ENCODE results near the gene LAIR2.

LAIR2 gene

DNA sequence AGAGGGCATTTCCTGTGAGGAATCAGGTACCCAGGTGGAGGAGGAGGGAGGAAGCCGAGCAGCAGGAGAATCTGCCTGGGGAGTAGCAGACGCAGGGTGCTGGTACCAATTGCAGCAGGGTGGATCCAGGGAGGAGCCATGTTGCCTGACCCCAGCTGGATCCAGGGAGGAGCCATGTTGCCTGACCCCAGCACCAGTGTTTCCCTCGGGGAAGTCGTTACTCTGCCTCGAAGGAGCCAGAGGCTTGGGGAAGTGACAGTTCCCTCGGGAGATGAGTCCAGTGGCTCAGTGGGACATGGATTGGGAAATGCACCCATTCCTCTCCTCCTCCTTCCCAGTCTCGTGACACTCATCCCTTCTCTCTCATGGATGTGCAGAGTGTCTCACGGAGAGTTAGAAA is 31.5 kb downstream of the LAIR2 start:
- DNase-seq (ENCODE audit: low read depth in 2 of 2): no peak

GRCh38 chr19:54535601-54536000 is 33.0 kb downstream of the LAIR2 start:
- no peak for DNase-seq (ENCODE audit: low read depth in 2 of 2)

DNA sequence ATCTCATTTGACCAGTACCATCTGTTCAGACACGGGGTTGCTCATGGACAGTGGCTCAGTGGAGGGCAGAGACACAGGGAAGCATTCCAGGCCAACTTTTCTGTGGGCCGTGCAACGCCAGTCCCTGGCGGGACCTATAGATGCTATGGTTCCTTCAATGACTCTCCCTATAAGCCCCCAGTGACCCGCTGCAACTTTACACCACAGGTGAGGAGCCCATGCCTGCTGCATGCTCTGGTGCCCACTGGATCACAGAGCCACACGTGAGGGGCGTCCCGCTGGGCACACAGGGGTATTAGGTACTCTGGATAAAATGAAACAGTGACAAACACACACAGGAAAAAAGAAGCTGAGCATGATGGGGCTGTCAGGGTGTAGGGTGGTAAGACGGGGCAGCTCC is 34.3 kb downstream of the LAIR2 start:
- DNase-seq (ENCODE audit: low read depth in 2 of 2): no peak

- DNase-seq (ENCODE audit: low read depth in 2 of 2): no peak
Measured at GRCh38 chr19:54541712-54542111, 39.1 kb downstream of the LAIR2 start.

- no peak for DNase-seq (ENCODE audit: low read depth in 2 of 2)
Measured at GRCh38 chr19:54548806-54549205, 46.2 kb downstream of the LAIR2 start.

DNA sequence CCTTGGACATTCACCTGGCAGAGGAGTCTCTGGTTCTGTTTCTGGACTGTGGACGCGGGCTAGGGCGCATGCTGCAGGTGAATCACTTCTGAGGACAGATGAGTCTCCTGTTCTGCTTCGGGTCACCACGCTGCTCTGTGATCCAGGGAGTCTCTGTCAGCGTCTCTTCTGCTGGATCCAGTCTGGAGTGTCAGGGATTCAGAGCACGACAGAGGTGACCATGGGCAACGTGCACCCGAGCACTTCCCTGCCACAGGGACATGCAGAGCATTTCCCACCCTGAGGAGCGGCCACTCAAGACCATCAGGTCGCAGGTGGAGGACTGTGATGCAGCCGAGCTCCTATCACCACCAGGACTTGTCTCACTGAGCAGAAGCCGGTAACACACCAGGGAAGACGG is 46.6 kb downstream of the LAIR2 start:
- no peak for DNase-seq (ENCODE audit: low read depth in 2 of 2)

GRCh38 chr19:54551293-54551692 is 48.7 kb downstream of the LAIR2 start:
- DNase-seq (ENCODE audit: low read depth in 2 of 2): no peak

DNA sequence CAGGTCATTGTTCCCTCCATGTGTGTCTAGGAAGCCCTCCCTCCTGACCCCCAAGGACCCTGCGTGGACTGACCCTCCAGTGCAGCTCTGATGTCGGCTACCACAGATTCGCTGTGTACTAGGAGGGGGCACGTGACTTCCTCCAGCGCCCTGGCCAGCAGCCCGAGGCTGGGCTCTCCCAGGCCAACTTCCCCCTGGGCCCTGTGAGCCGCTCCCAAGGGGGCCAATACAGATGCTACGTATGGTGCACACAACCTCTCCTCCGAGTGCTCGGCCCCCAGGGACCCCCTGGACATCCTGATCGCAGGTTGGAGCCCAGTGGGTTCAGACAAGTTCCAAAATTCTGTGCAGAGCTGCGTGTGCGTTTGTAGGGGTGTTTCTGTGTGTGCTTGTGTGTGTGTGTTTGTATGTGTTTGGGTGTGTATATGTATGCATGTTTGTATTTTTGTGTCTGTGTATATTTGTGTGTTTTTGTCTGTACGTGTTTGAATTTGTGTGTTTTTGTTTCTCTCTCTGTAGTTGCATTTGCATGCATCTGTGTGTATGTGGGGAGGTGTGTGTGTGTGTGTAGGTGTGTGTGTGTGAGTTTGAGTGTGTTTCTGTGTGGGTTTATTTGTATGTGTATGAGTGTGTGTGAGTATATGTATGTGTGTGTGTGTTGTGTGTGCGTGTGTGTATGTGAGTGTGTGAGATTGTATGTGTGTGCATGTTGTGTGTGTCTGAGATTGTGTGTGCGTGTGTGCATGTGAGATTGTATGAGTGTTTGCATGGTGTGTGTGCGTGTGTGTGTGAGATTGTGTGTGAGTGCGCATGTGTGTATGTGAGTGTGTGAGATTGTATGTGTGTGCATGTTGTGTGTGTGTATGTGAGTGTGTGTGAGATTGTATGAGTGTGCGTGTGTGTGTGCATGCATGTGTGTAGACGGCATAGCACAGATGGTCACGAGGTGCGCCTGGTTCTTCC is 49.6 kb downstream of the LAIR2 start:
- no peak for DNase-seq (ENCODE audit: low read depth in 2 of 2)

DNA sequence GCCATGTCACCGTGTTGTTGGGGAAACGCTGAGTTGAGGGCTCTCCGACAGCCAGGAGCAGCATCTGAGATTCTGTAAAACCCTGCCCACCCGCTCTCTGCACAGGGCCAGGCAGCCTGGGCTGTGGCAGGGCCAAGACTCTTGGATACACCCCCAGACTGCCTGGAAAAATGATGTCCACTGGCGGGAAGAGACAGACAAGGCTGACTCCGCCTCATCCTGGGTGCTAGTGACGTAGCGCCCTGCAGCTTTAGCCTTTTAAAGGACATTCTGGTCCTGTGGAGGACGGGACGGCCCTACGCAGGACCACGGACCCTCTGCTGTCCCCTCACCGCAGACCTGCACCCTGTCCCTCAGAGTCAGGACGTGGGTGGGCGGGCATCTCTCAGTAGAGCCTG is 50.3 kb downstream of the LAIR2 start:
- DNase-seq (ENCODE audit: low read depth in 2 of 2): no peak

DNA sequence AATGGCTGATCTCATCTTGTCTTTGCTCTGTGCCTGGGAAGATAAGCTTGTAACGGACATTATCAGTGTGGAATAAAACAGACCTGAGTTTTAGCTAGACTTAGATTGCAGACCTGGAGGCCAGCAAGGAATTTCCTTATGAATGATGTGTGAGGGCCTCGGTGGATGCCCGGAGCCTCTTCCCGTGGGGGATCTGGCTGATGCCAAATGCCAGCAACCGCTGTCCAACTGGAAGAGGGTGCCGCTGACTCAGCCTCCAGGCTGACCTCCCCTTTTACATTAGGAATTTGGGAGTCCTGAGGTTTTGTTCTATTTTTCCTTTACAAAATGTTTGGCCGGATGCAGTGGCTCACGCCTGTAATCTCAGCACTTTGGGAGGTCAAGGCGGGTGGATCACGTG is 51.4 kb downstream of the LAIR2 start:
- no peak for DNase-seq (ENCODE audit: low read depth in 2 of 2)

DNA sequence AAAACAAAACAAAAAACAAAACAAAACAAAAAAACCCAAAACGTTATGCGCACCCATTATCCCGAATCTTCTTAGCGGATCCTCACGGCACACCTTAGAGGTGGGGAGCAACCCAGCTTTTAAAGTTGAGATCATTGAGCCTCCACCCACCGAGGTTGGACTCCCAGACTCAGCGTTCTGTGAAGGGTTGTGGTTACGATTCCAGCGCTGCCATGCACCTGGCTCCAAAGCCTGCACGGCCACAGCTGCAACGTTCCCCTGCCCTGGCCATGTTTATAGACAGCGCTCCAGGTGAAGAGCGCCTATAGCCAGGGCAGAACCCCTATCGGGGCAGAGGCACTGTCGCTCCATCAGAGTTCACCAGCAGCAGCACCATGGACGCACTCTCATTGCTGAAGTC is 52.3 kb downstream of the LAIR2 start:
- no peak for DNase-seq (ENCODE audit: low read depth in 2 of 2)

DNA sequence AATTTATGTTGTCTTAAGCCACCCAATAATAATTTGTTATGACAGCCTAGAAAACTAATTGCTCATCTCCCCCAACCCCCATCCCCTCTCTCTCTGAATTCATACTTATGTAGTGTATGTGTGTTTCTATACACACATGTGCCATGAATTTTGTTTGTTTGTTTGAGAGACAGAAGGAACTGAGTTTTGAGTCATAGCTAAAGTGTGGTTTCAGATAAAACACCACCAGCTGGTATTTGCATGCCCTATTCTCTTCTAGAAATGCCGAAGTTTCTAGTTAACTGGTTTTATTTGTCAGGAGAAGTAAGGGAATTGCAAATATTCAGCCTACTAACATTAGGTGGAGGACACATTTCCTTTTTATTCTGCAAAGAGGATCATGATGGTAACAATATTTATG is 53.6 kb downstream of the LAIR2 start:
- no peak for DNase-seq (ENCODE audit: low read depth in 2 of 2)

GRCh38 chr19:54558339-54558738 is 55.7 kb downstream of the LAIR2 start:
- DNase-seq (ENCODE audit: low read depth in 2 of 2): no peak
